H1 (cell line): Measurements from ENCODE around the gene VAV2. TPM values are rescaled to one million over a fixed set of nuclear protein-coding genes. Genes with fewer than 3 reads are reported as not detected.

Source experiments
- CTCF ChIA-PET: fragments of 300-600 bp; sonication (Branson Sonifier 250); formaldehyde crosslinking; loops from one replicate; lab custom pipeline; 2021; ENCODE audit not compliant: partially characterized antibody; lab: Charles Lee
- POLR2A ChIA-PET: fragments of 300-600 bp; sonication (Branson Sonifier 250); formaldehyde crosslinking; loops from one replicate; lab custom pipeline; 2021; ENCODE audit warnings: inconsistent platforms; ENCODE audit not compliant: partially characterized antibody; lab: Charles Lee
- DNase-seq, 2 experiments: peaks; one replicate each; pipeline versions ENCODE4 v3.0.0 to v3.0.0-alpha.2; 2010 to 2022; ENCODE audit warnings: low spot score in 2 of 2, low read depth in 1 of 2, mixed read lengths in 1 of 2
- FAIRE-seq: peaks from 2 replicates; lab custom pipeline; 2011; peaks lifted over from hg19 to GRCh38; lab: Jason Lieb, UNC
- H2AFZ ChIP-seq: 2 replicates; pipeline ENCODE4 v1.8.1; 2012; ENCODE audit warnings: low read length, inconsistent platforms
- H2AK5ac ChIP-seq: 2 replicates; pipeline ENCODE4 v1.6.1; 2013; ENCODE audit warnings: low read depth, low read length
- H2BK120ac ChIP-seq: replicated peaks from 2 replicates; pipeline ENCODE3; 2013; ENCODE audit warnings: low read depth, low read length, inconsistent platforms
- H2BK12ac ChIP-seq: 2 replicates; pipeline ENCODE4 v1.6.1; 2013; ENCODE audit warnings: low read depth, low read length
- H2BK15ac ChIP-seq: 2 replicates; pipeline ENCODE4 v1.6.1; 2013; ENCODE audit warnings: low read length
- H2BK20ac ChIP-seq: 2 replicates; pipeline ENCODE4 v1.6.1; 2013; ENCODE audit warnings: low read length
- H2BK5ac ChIP-seq: 2 replicates; pipeline ENCODE4 v1.6.1; 2013; ENCODE audit warnings: low read depth, low read length
- H3K14ac ChIP-seq: 2 replicates; pipeline ENCODE4 v1.6.1; 2013; ENCODE audit warnings: inconsistent platforms; ENCODE audit not compliant: insufficient read length
- H3K18ac ChIP-seq: 2 replicates; pipeline ENCODE4 v1.6.1; 2013; ENCODE audit warnings: low read length; ENCODE audit errors: extremely low read depth
- H3K23ac ChIP-seq: 2 replicates; pipeline ENCODE4 v1.6.1; 2013; ENCODE audit warnings: inconsistent platforms; ENCODE audit not compliant: insufficient read length
- H3K23me2 ChIP-seq: 2 replicates; pipeline ENCODE4 v1.6.1; 2013; ENCODE audit warnings: low read depth, low read length
- H3K27ac ChIP-seq: 2 replicates; pipeline ENCODE4 v1.6.1; 2011; ENCODE audit warnings: low read depth, low read length, inconsistent platforms
- H3K27me3 ChIP-seq, 4 experiments: replicated peaks in 1 of 4; 1 replicate in 1 of 4; 2 replicates in 3 of 4; pipeline versions ENCODE4 v1.6.1 to v1.8.1; 2011 to 2013; ENCODE audit warnings: low read length in 3 of 4, mild to moderate bottlenecking in 3 of 4, inconsistent platforms in 2 of 4, mixed read lengths in 2 of 4, moderate library complexity in 1 of 4; ENCODE audit not compliant: control insufficient read depth in 3 of 4, insufficient read depth in 3 of 4; ENCODE audit errors: extremely low read depth in 1 of 4
- H3K36me3 ChIP-seq, 4 experiments: 2 replicates each; pipeline versions ENCODE4 v1.6.1 to v1.8.1; 2011 to 2013; ENCODE audit warnings: mild to moderate bottlenecking in 4 of 4, low read length in 3 of 4, moderate library complexity in 2 of 4, control low read depth in 1 of 4, inconsistent platforms in 1 of 4; ENCODE audit not compliant: insufficient read depth in 4 of 4, control insufficient read depth in 2 of 4
- H3K4ac ChIP-seq: replicated peaks from 2 replicates; pipeline ENCODE3; 2013; ENCODE audit warnings: low read length, low read depth, mixed read lengths, inconsistent platforms; ENCODE audit not compliant: insufficient read length
- H3K4me1 ChIP-seq, 4 experiments: replicated peaks in 1 of 4; 1 replicate in 1 of 4; 2 replicates in 3 of 4; pipeline versions ENCODE4 v1.6.1 to v1.8.1; 2011 to 2013; ENCODE audit warnings: low read length in 3 of 4, inconsistent platforms in 2 of 4, mixed read lengths in 1 of 4; ENCODE audit not compliant: insufficient read depth in 4 of 4, control insufficient read depth in 3 of 4
- H3K4me2 ChIP-seq, 2 experiments: 2 replicates each; pipeline versions ENCODE4 v1.6.1 to v1.8.1; 2011 to 2013; ENCODE audit warnings: low read depth in 2 of 2, low read length in 2 of 2, control low read depth in 1 of 2, inconsistent platforms in 1 of 2, mild to moderate bottlenecking in 1 of 2; ENCODE audit not compliant: insufficient read depth in 1 of 2
- H3K4me3 ChIP-seq, 4 experiments: fragments of 200-600, 300-600 bp in 1 of 4; sonication (generic), shearing (Covaris generic), sonication (Bioruptor Twin) in 1 of 4; 2 replicates each; pipeline versions ENCODE4 v1.5.1 to v1.8.1; 2011 to 2016; ENCODE audit warnings: low read length in 4 of 4, low read depth in 3 of 4, control low read depth in 2 of 4, inconsistent platforms in 2 of 4, mild to moderate bottlenecking in 2 of 4, mixed read lengths in 1 of 4, moderate library complexity in 1 of 4; ENCODE audit not compliant: insufficient read depth in 2 of 4; ENCODE audit errors: extremely low read depth in 1 of 4
- H3K56ac ChIP-seq: replicated peaks from 2 replicates; pipeline ENCODE3; 2013; ENCODE audit warnings: low read depth, mild to moderate bottlenecking, mixed read lengths, low read length, inconsistent platforms; ENCODE audit not compliant: insufficient read length
- H3K79me1 ChIP-seq: 2 replicates; pipeline ENCODE4 v1.6.1; 2013; ENCODE audit warnings: low read depth, low read length, control low read depth
- H3K79me2 ChIP-seq, 2 experiments: 2 replicates each; pipeline versions ENCODE4 v1.6.1 to v1.8.1; 2012 to 2013; ENCODE audit warnings: low read length in 2 of 2, mild to moderate bottlenecking in 2 of 2, inconsistent platforms in 1 of 2; ENCODE audit not compliant: insufficient read depth in 2 of 2, control insufficient read depth in 1 of 2
- H3K9ac ChIP-seq, 4 experiments: replicated peaks in 1 of 4; 1 replicate in 1 of 4; 2 replicates in 3 of 4; pipeline versions ENCODE4 v1.6.1 to v1.8.1; 2011 to 2013; ENCODE audit warnings: low read depth in 3 of 4, low read length in 3 of 4, control low read depth in 2 of 4, mild to moderate bottlenecking in 2 of 4, moderate library complexity in 2 of 4, inconsistent platforms in 1 of 4; ENCODE audit errors: extremely low read depth in 1 of 4
- H3K9me3 ChIP-seq, 2 experiments: 2 replicates each; pipeline versions ENCODE4 v1.6.1 to v1.8.1; 2012 to 2013; ENCODE audit warnings: mild to moderate bottlenecking in 2 of 2, moderate library complexity in 2 of 2, control low read depth in 1 of 2, inconsistent platforms in 1 of 2, low read depth in 1 of 2, low read length in 1 of 2, mixed read lengths in 1 of 2; ENCODE audit not compliant: insufficient read depth in 2 of 2
- H4K20me1 ChIP-seq, 2 experiments: replicated peaks in 1 of 2; 2 replicates each; pipeline versions ENCODE3 to v1.8.1; 2011 to 2013; ENCODE audit warnings: inconsistent platforms in 2 of 2, low read length in 2 of 2, mild to moderate bottlenecking in 1 of 2; ENCODE audit not compliant: insufficient read depth in 2 of 2, control insufficient read depth in 1 of 2
- H4K5ac ChIP-seq: 2 replicates; pipeline ENCODE4 v1.6.1; 2013; ENCODE audit warnings: low read length, low read depth, mixed read lengths, inconsistent platforms; ENCODE audit not compliant: insufficient read length
- H4K8ac ChIP-seq: 2 replicates; pipeline ENCODE4 v1.8.0; 2013; ENCODE audit warnings: mild to moderate bottlenecking, moderate library complexity, low read length, inconsistent platforms; ENCODE audit not compliant: insufficient read depth; ENCODE audit errors: extremely low read depth
- H4K91ac ChIP-seq: replicated peaks from 2 replicates; pipeline ENCODE3; 2013; ENCODE audit warnings: low read length, mixed read lengths, inconsistent platforms; ENCODE audit not compliant: insufficient read length
- BACH1 ChIP-seq: IDR thresholded peaks from 2 replicates; pipeline ENCODE4 v1.6.1; 2012; ENCODE audit warnings: low read length, improper control_type of control experiment
- CBX5 ChIP-seq: fragments of 300-800, 300-1000 bp; sonication (generic); IDR thresholded peaks from 2 replicates; pipeline ENCODE4 v1.7.1; 2016; ENCODE audit warnings: antibody characterized with exemption, low read length, low read depth
- CHD2 ChIP-seq: IDR thresholded peaks from 2 replicates; pipeline ENCODE4 v1.6.1; 2012; ENCODE audit warnings: low read length, improper control_type of control experiment
- EGR1 ChIP-seq: IDR thresholded peaks from 2 replicates; pipeline ENCODE4 v1.6.1; 2011; ENCODE audit warnings: low read depth, low read length, borderline replicate concordance
- EP300 ChIP-seq, 2 experiments: IDR thresholded peaks; 1 replicate in 1 of 2; 2 replicates in 1 of 2; pipeline ENCODE4 v1.6.1; 2011 to 2012; ENCODE audit warnings: low read depth in 2 of 2, low read length in 2 of 2, mild to moderate bottlenecking in 2 of 2, borderline replicate concordance in 1 of 2, inconsistent platforms in 1 of 2, moderate library complexity in 1 of 2
- EZH2 ChIP-seq: fragments of 200-600 bp; sonication (generic); IDR thresholded peaks from 2 replicates; pipeline ENCODE4 v1.7.1; 2012; ENCODE audit warnings: low read depth, mild to moderate bottlenecking, moderate library complexity, low read length, inconsistent platforms; ENCODE audit not compliant: severe bottlenecking
- HDAC2 ChIP-seq, 2 experiments: fragments of 300-600 bp in 1 of 2; sonication (generic) in 1 of 2; IDR thresholded peaks; 2 replicates each; pipeline ENCODE4 v1.6.1; 2011 to 2012; ENCODE audit warnings: low read depth in 2 of 2, low read length in 2 of 2, mild to moderate bottlenecking in 2 of 2, moderate library complexity in 2 of 2, borderline replicate concordance in 1 of 2, inconsistent platforms in 1 of 2
- KDM1A ChIP-seq: fragments of 200-600, 300-600 bp; sonication (generic); IDR thresholded peaks from 2 replicates; pipeline ENCODE4 v1.7.1; 2016; ENCODE audit warnings: mild to moderate bottlenecking, low read length, borderline replicate concordance
- SP2 ChIP-seq: IDR thresholded peaks from 2 replicates; pipeline ENCODE4 v1.6.1; 2012; ENCODE audit warnings: mild to moderate bottlenecking, low read length, inconsistent platforms
- SP4 ChIP-seq: IDR thresholded peaks from 2 replicates; pipeline ENCODE4 v1.6.1; 2012; ENCODE audit warnings: low read length, inconsistent platforms
- SRF ChIP-seq: IDR thresholded peaks from 2 replicates; pipeline ENCODE4 v1.6.1; 2011; ENCODE audit warnings: mild to moderate bottlenecking, low read depth, low read length, moderate library complexity
- TAF7 ChIP-seq: optimal IDR thresholded peaks from 2 replicates; pipeline ENCODE3; 2011; ENCODE audit warnings: low read depth, mild to moderate bottlenecking, inconsistent platforms, low read length, moderate library complexity, borderline replicate concordance
- WGBS, 2 experiments: shearing (Covaris generic) in 1 of 2; methylation state at CpG; one replicate each; pipeline versions ENCODE4 v1.1.6 to v1.1.7; 2013 to 2015; ENCODE audit warnings: low lambda C conversion rate in 2 of 2, mixed read lengths in 2 of 2, inconsistent platforms in 1 of 2, low coverage in 1 of 2, missing lambda C conversion rate in 1 of 2; ENCODE audit not compliant: insufficient replicate concordance in 2 of 2, insufficient coverage in 1 of 2, insufficient read length in 1 of 2; ENCODE audit errors: extremely low coverage in 1 of 2, missing lambda C conversion rate in 1 of 2; 5-methylcytosine and 5-hydroxymethylcytosine counted together
- polyA plus RNA-seq, 7 experiments: library from polyadenylated mRNA; depleted of rRNA in 3 of 7; stranded (reverse) in 5 of 7; unstranded in 2 of 7; fragments of >200 nt in 5 of 7; fragments of 200-250 nt in 2 of 7; gene quantifications; 1 replicate in 5 of 7; 2 replicates in 1 of 7; 4 replicates in 1 of 7; pipeline versions ENCODE4 v1.2.1 to v1.2.3, GENCODE V29; 2011 to 2013; ENCODE audit warnings: missing spikeins in 2 of 7, mixed read lengths in 2 of 7
- total RNA-seq: library from RNA; stranded (reverse); fragmentation: NEBNext Ultra II Directional; extraction: Animal tissue kit (Norgen Biotek cat#: 25700); gene quantifications from 2 replicates; pipeline ENCODE4 v1.2.1, GENCODE V29; 2021

Gene VAV2
- total and polyA plus RNA-seq, 2 of the 8 experiments (the other 6 are each of a cell fraction or from before 2014, with no cell fraction given) = 13.6 to 37.6 TPM

DNA sequence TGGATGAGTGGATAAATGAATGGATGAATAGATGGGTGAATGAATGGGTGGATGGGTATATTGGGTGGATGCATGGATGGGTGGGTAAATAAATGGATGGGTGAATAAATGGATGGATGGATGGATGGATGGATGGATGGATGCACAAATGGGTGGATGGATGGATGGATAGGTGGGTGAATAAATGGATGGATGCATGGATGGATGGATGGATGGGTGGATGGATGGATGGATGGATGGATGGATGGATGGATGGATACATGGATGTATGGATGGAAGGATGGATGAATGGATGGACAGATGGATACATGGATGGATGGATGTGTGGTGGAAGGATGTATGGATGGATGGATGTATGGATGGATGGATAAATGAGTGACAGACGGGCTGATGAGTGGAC, 140.4 kb downstream of the VAV2 start:
- Histone ChIP-seq H3K56ac (no peak overlapping the region), H3K36me3 (no peaks in the 10 kb centered on the region), H2BK12ac (no peak overlapping the region), H3K79me2 (peaks cover 0 to 7% of the 10 kb centered on the region in 2 experiments; a peak in 1 of 4 replicates), H2BK5ac (no peak overlapping the region), H2BK20ac (no peak overlapping the region), H3K4ac (no peak overlapping the region), H4K91ac (no peak overlapping the region), H3K4me1 (no peaks in the 10 kb centered on the region; a peak in 3 of 7 replicates), H3K79me1 (peaks cover 22% of the 10 kb centered on the region), H4K5ac (no peak overlapping the region), H3K27me3 (no peaks in the 10 kb centered on the region), H2BK15ac (no peak overlapping the region), H2BK120ac (no peak overlapping the region), H4K8ac (no peak overlapping the region), H2AFZ (no peak overlapping the region), H3K27ac (no peak overlapping the region), H4K20me1 (peaks cover 6 to 13% of the 10 kb centered on the region in 2 experiments), H3K9me3 (no peaks in the 10 kb centered on the region; a peak in 1 of 4 replicates), H3K4me2 (no peak overlapping the region), H2AK5ac (no peak overlapping the region), H3K18ac (no peak overlapping the region), H3K23me2 (peaks cover 10% of the 10 kb centered on the region; the same call in 1 of the 2 replicates), H3K14ac (no peak overlapping the region), H3K9ac (no peak overlapping the region), H3K4me3 (no peak overlapping the region), H3K23ac (no peak overlapping the region)
- FAIRE-seq (no peak), DNase-seq (no peak)
- CTCF ChIA-PET = no interaction called here
- POLR2A ChIA-PET = no interaction called here
- no peak for TF ChIP-seq EZH2
- no peak for TF ChIP-seq SRF
- no peak for TF ChIP-seq EGR1
- no peak for TF ChIP-seq EP300 (IDR thresholded peaks at IDR 0.05; ENCODE audit: borderline replicate concordance in 1 of 2, low read depth in 2 of 2, low read length in 2 of 2)
- no peak for TF ChIP-seq BACH1
- no peak for TF ChIP-seq SP2
- no peak for TF ChIP-seq HDAC2 (IDR thresholded peaks at IDR 0.05; ENCODE audit: borderline replicate concordance in 1 of 2, low read depth in 2 of 2, low read length in 2 of 2)
- no peak for TF ChIP-seq SP4
- TF ChIP-seq TAF7 = no peak
- no peak for TF ChIP-seq KDM1A
- TF ChIP-seq CHD2 = no peak
- TF ChIP-seq CBX5 = no peak
- 94% methylated on average over 1 of the region's 1 CpG; no CpG with 5 or more reads in 1 of the 2 experiments for WGBS, 2 experiments
